ENCODE data around the gene COMP. TPM values are rescaled to one million over a fixed set of nuclear protein-coding genes. Genes with fewer than 3 reads are reported as not detected.

COMP gene
- total RNA-seq, 1 experiment from 2014 or later = 0.69 TPM

- DNase-seq (ENCODE audit: low read depth, low spot score) = no peak
- H3K27ac ChIP-seq (ENCODE audit: low read length) = no peak overlapping the region
- ATAC-seq = no peak
- intact Hi-C loops (cut with micrococcal nuclease; ENCODE audit: unreplicated experiment) (no loop called here), in situ Hi-C loops (cut with HindIII; ENCODE audit: low pct_unique_long_range_greater_than_20kb, low sequenced_read_pairs) (no loop called here)
- no peaks in the 10 kb centered on the region for H3K36me3 ChIP-seq (ENCODE audit: control insufficient read depth, insufficient read depth, low read length)
- H3K4me3 ChIP-seq (ENCODE audit: low read depth in 2 of 2, low read length in 2 of 2) = no peak overlapping the region
- no peaks in the 10 kb centered on the region for H3K9me3 ChIP-seq (ENCODE audit: control insufficient read depth, insufficient read depth, low read depth, low read length)
- POLR2A ChIA-PET = no interaction called here
- H3K4me1 ChIP-seq (ENCODE audit: control insufficient read depth, insufficient read depth, low read length) = no peaks in the 10 kb centered on the region
- TF ChIP-seq CTCF (IDR thresholded peaks at IDR 0.05) (no peak), REST (IDR thresholded peaks at IDR 0.05; ENCODE audit: insufficient read depth in 1 of 2, low read depth in 2 of 2, low read length in 1 of 2) (no peak), POLR2AphosphoS5 (IDR thresholded peaks at IDR 0.05; ENCODE audit: low read depth, low read length) (no peak), TCF7L2 (IDR thresholded peaks at IDR 0.05; ENCODE audit: low read depth, low read length) (no peak), SIN3A (IDR thresholded peaks at IDR 0.05; ENCODE audit: borderline replicate concordance, insufficient read depth, low read depth, low read length) (no peak)
- no peaks in the 10 kb centered on the region for H3K27me3 ChIP-seq (ENCODE audit: control insufficient read depth, insufficient read depth, low read length)
- TSS peak; percentile 74 for BruUV-seq (replicated peaks)
- CTCF ChIA-PET = no interaction called here
These were observed 34.2 kb downstream of the COMP start for GRCh38 chr19:18756896-18757295.

GRCh38 chr19:18754501-18754900 lies 36.6 kb downstream of the COMP start:
- Histone ChIP-seq H3K27me3 (ENCODE audit: control insufficient read depth, insufficient read depth, low read length) (no peaks in the 10 kb centered on the region), H3K9me3 (ENCODE audit: control insufficient read depth, insufficient read depth, low read depth, low read length) (no peaks in the 10 kb centered on the region), H3K27ac (ENCODE audit: low read length) (no peak overlapping the region), H3K4me1 (ENCODE audit: control insufficient read depth, insufficient read depth, low read length) (no peaks in the 10 kb centered on the region), H3K4me3 (ENCODE audit: low read depth in 2 of 2, low read length in 2 of 2) (no peak overlapping the region), H3K36me3 (ENCODE audit: control insufficient read depth, insufficient read depth, low read length) (no peaks in the 10 kb centered on the region)
- BruUV-seq (replicated peaks) = no TSS peak
- ATAC-seq (no peak), DNase-seq (ENCODE audit: low read depth, low spot score) (no peak)
- ChIA-PET POLR2A (interaction anchor here (0.5 kb wide), 1 partner anchor 32 kb away, joined by 3 read pairs; no protein-coding TSS in a partner anchor), CTCF (no interaction called here)
- in situ Hi-C loops (cut with HindIII; ENCODE audit: low pct_unique_long_range_greater_than_20kb, low sequenced_read_pairs) (no loop called here), intact Hi-C loops (cut with micrococcal nuclease; ENCODE audit: unreplicated experiment) (no loop called here)
- TF ChIP-seq SIN3A (IDR thresholded peaks at IDR 0.05; ENCODE audit: borderline replicate concordance, insufficient read depth, low read depth, low read length) = no peak
- no peak for TF ChIP-seq REST (IDR thresholded peaks at IDR 0.05; ENCODE audit: insufficient read depth in 1 of 2, low read depth in 2 of 2, low read length in 1 of 2)
- TF ChIP-seq CTCF (IDR thresholded peaks at IDR 0.05) = no peak
- no peak for TF ChIP-seq TCF7L2 (IDR thresholded peaks at IDR 0.05; ENCODE audit: low read depth, low read length)
- TF ChIP-seq POLR2AphosphoS5 (IDR thresholded peaks at IDR 0.05; ENCODE audit: low read depth, low read length) = no peak
